ENCODE measurements around the gene R3HDM2.
"Not testable (repeated sequence)": the region's sequence is repeated elsewhere in the genome, so short reads cannot be mapped to it uniquely, and the experiment has no call there.

Gene R3HDM2

DNA sequence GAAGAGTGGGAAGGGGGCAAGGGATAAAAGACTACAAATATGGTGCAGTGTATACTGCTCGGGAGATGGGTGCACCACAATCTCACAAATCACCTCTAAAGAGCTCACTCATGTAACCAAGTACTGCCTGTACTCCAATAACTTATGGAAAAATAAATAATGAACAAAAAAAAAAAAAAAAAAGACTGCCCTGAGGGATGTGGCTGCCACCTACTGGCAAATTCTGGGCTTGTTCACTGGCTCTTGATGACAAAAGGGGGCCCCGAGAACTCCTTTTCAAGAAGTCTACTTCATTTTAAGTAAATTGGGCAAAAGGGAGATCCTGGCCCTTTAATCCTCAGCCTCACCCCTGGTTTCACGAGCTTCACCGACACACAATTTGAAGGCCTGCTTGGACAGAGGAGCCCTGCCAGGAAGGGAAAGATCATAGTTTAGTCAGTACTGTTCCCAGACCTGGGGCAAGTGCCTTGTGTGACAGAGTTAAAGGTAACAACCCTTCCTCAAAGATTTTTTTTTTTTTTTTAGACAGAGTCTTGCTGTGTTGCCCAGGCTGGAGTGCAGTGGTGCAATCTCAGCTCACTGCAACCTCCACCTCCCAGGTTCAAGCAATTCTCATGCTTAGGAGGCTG, 153.8 kb downstream of the R3HDM2 start:
- Histone ChIP-seq H3K27ac (ENCODE audit: low read depth, low read length) (no peak overlapping the region), H3K27me3 (ENCODE audit: control insufficient read depth in 1 of 2, insufficient read depth in 2 of 2, low read length in 2 of 2) (no peaks in the 10 kb centered on the region), H3K4me1 (ENCODE audit: control insufficient read depth in 1 of 2, insufficient read depth in 2 of 2, low read length in 2 of 2) (peaks cover 6 to 12% of the 10 kb centered on the region in 2 donors), H3K9ac (ENCODE audit: low read depth in 1 of 2, low read length in 2 of 2) (no peak overlapping the region), H3K36me3 (ENCODE audit: control insufficient read depth in 1 of 2, insufficient read depth in 2 of 2, low read length in 2 of 2) (peaks cover 12 to 47% of the 10 kb centered on the region in 2 donors), H3K4me3 (ENCODE audit: low read depth in 1 of 2, low read length in 2 of 2) (no peak overlapping the region), H3K9me3 (ENCODE audit: control insufficient read depth in 1 of 2, low read length in 2 of 2) (no peaks in the 10 kb centered on the region)

DNA sequence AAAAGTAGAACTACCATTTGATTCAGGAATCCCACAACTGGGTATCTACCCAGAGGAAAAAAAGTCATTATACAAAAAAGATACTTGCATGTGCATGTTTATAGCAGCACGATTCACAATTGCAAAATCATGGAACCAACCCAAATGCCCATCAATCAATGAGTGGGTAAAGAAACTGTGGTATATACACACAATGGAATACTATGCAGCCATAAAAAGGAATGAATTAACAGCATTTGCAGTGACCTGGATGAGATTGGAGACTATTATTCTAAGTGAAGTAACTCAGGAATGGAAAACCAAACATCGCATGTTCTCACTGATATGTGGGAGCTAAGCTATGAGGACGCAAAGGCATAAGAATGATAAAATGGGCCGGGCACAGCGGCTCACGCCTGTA, 154.6 kb downstream of the R3HDM2 start:
- peaks cover 12 to 46% of the 10 kb centered on the region in 2 donors for H3K36me3 ChIP-seq (ENCODE audit: control insufficient read depth in 1 of 2, insufficient read depth in 2 of 2, low read length in 2 of 2)

DNA sequence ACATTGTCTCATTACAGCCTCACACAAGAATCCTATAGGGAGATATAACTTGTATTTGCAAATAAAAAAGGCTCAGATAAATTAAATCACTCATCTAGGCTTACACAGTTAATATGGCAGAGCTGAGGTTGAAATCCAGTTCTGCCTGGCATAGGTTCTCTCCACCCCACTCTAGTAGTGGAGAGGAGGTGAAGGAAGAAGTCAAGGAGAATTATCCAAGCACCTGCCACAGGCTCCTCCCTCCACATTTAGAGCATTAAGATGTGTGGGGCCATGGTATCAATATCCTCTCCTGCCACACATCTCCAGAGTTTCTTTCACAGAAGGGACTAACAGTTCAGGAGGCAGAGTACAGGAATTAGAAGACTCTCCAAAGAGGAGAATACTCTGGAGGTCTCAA, 157.3 kb downstream of the R3HDM2 start:
- Histone ChIP-seq H3K27me3 (ENCODE audit: control insufficient read depth in 1 of 2, insufficient read depth in 2 of 2, low read length in 2 of 2) (no peaks in the 10 kb centered on the region), H3K27ac (ENCODE audit: low read depth, low read length) (no peak overlapping the region), H3K4me3 (ENCODE audit: low read depth in 1 of 2, low read length in 2 of 2) (no peak overlapping the region), H3K9me3 (ENCODE audit: control insufficient read depth in 1 of 2, low read length in 2 of 2) (no peaks in the 10 kb centered on the region), H3K36me3 (ENCODE audit: control insufficient read depth in 1 of 2, insufficient read depth in 2 of 2, low read length in 2 of 2) (peaks cover 21 to 56% of the 10 kb centered on the region in 2 donors), H3K4me1 (ENCODE audit: control insufficient read depth in 1 of 2, insufficient read depth in 2 of 2, low read length in 2 of 2) (no peaks in the 10 kb centered on the region), H3K9ac (ENCODE audit: low read depth in 1 of 2, low read length in 2 of 2) (no peak overlapping the region)

More for the DNA sequence above, 154.6 kb downstream of the R3HDM2 start:
- not testable (repeated sequence) for H3K9me3 ChIP-seq (ENCODE audit: control insufficient read depth in 1 of 2, low read length in 2 of 2); H3K27me3 ChIP-seq (ENCODE audit: control insufficient read depth in 1 of 2, insufficient read depth in 2 of 2, low read length in 2 of 2); H3K9ac ChIP-seq (ENCODE audit: low read depth in 1 of 2, low read length in 2 of 2); H3K27ac ChIP-seq (ENCODE audit: low read depth, low read length); H3K4me3 ChIP-seq (ENCODE audit: low read depth in 1 of 2, low read length in 2 of 2)
- H3K4me1 ChIP-seq (ENCODE audit: control insufficient read depth in 1 of 2, insufficient read depth in 2 of 2, low read length in 2 of 2): peaks cover 6 to 12% of the 10 kb centered on the region in 2 donors

DNA sequence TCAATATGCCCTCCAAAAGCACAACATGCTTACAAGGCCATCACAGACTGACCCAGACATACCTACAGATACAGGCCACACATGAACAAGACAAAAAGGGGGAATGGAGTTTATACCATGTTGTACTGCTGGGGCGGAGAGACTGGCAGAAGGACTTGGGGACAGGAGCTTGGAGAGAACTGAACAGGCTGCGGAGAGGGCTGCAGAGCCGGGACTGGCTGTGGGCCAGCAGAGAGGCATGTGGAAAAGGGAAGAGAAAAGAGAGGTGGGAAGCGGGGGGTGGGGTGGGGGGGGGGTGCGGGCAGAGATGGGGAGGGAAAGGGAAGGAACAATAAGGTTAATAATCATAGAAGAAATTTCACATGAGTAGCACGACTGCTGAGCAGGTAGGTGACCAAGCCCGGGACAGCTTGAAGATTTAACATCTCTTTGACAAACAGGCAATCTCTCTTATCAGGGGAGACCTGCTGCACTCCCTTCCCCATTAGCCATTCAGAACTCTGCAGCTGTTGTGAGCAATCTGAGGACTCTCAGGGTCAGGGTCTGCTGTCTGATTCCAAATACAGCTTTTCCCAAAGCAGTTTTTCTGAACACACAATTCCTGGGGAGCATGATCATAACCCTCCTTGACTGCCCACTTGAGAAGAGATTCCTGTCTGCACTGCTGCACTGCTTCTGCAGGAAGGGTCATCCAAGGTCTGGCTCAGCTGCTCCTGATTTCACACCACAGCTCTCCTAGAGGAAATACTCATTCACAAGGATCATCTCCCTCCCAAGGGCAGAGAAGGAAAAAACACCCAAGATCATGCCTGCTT, 158.3 kb downstream of the R3HDM2 start:
- no peaks in the 10 kb centered on the region for H3K9me3 ChIP-seq (ENCODE audit: control insufficient read depth in 1 of 2, low read length in 2 of 2)
- no peak overlapping the region for H3K27ac ChIP-seq (ENCODE audit: low read depth, low read length)
- no peaks in the 10 kb centered on the region for H3K27me3 ChIP-seq (ENCODE audit: control insufficient read depth in 1 of 2, insufficient read depth in 2 of 2, low read length in 2 of 2)
- H3K4me1 ChIP-seq (ENCODE audit: control insufficient read depth in 1 of 2, insufficient read depth in 2 of 2, low read length in 2 of 2): no peaks in the 10 kb centered on the region
- H3K36me3 ChIP-seq (ENCODE audit: control insufficient read depth in 1 of 2, insufficient read depth in 2 of 2, low read length in 2 of 2): peaks cover 19 to 57% of the 10 kb centered on the region in 2 donors
- no peak overlapping the region for H3K9ac ChIP-seq (ENCODE audit: low read depth in 1 of 2, low read length in 2 of 2)
- H3K4me3 ChIP-seq (ENCODE audit: low read depth in 1 of 2, low read length in 2 of 2): no peak overlapping the region

DNA sequence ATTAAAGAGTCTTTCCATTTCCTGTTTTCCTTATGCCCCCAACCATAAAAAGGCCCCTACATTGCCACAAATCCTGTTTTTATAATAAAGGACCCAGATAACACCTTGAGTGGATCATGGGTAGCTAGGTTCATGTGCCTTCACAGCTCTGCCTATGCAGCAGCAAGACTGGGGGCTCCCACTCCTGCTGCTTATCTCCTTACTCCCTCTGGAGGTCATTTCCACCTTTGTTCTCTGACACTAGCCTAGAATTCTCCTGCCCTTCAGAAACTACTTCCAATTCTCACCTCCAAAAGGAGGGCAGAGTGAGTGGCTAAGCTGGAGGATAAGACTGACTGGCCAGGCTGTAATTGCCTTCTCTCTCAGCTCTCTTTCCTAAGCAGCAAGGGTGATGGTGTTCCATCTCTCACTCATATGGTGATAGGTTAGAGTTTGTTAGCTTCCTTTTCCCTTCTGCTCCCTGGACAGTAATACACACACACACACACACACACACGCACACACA, 159.8 kb downstream of the R3HDM2 start:
- H3K27ac ChIP-seq (ENCODE audit: low read depth, low read length): no peak overlapping the region
- no peaks in the 10 kb centered on the region for H3K27me3 ChIP-seq (ENCODE audit: control insufficient read depth in 1 of 2, insufficient read depth in 2 of 2, low read length in 2 of 2)
- H3K4me1 ChIP-seq (ENCODE audit: control insufficient read depth in 1 of 2, insufficient read depth in 2 of 2, low read length in 2 of 2): no peaks in the 10 kb centered on the region
- H3K9me3 ChIP-seq (ENCODE audit: control insufficient read depth in 1 of 2, low read length in 2 of 2): no peaks in the 10 kb centered on the region
- no peak overlapping the region for H3K4me3 ChIP-seq (ENCODE audit: low read depth in 1 of 2, low read length in 2 of 2)
- H3K36me3 ChIP-seq (ENCODE audit: control insufficient read depth in 1 of 2, insufficient read depth in 2 of 2, low read length in 2 of 2): peaks cover 25 to 67% of the 10 kb centered on the region in 2 donors
- no peak overlapping the region for H3K9ac ChIP-seq (ENCODE audit: low read depth in 1 of 2, low read length in 2 of 2)

DNA sequence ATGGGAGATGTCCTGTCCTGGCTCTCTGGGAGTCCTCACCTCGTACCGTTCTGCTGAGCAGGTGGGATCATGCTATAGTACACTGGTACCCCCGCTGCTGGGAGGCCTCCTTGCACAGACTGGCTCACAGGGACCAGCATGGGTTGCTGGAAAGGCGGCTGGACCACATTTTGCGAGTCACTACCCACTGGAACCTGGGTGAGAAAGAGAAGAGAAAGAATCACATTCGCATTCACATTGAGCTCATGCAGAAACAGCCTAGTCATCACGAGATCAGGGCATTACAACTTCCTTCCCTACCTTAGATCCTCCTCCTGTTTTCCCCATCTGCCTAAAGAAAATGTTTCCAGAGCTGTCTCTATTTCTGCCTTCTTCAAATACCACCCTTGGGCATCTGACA, 162.6 kb downstream of the R3HDM2 start:
- Histone ChIP-seq H3K9me3 (ENCODE audit: control insufficient read depth in 1 of 2, low read length in 2 of 2) (no peaks in the 10 kb centered on the region), H3K27ac (ENCODE audit: low read depth, low read length) (no peak overlapping the region), H3K27me3 (ENCODE audit: control insufficient read depth in 1 of 2, insufficient read depth in 2 of 2, low read length in 2 of 2) (no peaks in the 10 kb centered on the region), H3K4me1 (ENCODE audit: control insufficient read depth in 1 of 2, insufficient read depth in 2 of 2, low read length in 2 of 2) (no peaks in the 10 kb centered on the region), H3K36me3 (ENCODE audit: control insufficient read depth in 1 of 2, insufficient read depth in 2 of 2, low read length in 2 of 2) (peaks cover 25 to 61% of the 10 kb centered on the region in 2 donors), H3K9ac (ENCODE audit: low read depth in 1 of 2, low read length in 2 of 2) (no peak overlapping the region), H3K4me3 (ENCODE audit: low read depth in 1 of 2, low read length in 2 of 2) (no peak overlapping the region)

DNA sequence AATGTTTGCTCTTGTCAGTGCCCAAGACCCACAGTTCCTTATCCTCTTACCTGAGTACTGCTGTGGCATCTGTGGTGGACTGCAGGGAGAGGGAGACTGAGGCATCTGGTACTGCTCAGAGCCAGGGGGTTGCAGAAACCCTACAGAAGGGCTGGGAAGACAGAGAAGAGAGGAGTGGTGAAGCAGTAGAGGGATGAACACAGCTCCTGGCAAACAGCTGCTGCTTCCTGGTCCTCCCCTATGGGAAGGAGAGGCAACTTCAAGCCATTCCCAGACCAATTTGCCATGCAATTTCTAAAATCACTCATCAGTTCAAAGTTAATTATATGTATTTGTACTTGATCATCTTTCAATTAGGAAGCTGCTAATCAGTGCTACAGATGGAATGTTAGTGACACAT, 164.2 kb downstream of the R3HDM2 start:
- Histone ChIP-seq H3K36me3 (ENCODE audit: control insufficient read depth in 1 of 2, insufficient read depth in 2 of 2, low read length in 2 of 2) (peaks cover 25 to 58% of the 10 kb centered on the region in 2 donors), H3K27ac (ENCODE audit: low read depth, low read length) (no peak overlapping the region)

DNA sequence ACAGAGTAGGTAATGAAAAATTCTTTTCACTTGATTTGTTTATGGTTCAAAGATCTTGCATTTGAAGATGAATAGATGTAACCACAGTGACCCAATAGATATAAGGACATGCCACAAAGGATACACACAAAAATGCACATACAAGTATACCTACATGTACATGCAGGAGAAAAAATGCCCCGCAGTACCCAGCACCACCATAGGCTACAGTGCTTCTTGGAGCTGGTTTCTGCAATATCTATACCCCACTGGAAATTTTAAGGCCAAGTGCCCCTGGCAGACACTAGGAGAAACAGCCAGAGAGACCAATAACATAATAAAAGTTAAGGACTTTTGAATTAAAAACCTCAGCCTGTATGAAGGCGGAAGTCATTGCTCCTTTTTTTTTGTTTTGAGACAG, 167.7 kb downstream of the R3HDM2 start:
- no peak overlapping the region for H3K4me3 ChIP-seq (ENCODE audit: low read depth in 1 of 2, low read length in 2 of 2)
- no peaks in the 10 kb centered on the region for H3K27me3 ChIP-seq (ENCODE audit: control insufficient read depth in 1 of 2, insufficient read depth in 2 of 2, low read length in 2 of 2)
- H3K4me1 ChIP-seq (ENCODE audit: control insufficient read depth in 1 of 2, insufficient read depth in 2 of 2, low read length in 2 of 2): no peaks in the 10 kb centered on the region
- peaks cover 31 to 61% of the 10 kb centered on the region in 2 donors for H3K36me3 ChIP-seq (ENCODE audit: control insufficient read depth in 1 of 2, insufficient read depth in 2 of 2, low read length in 2 of 2)
- no peak overlapping the region for H3K9ac ChIP-seq (ENCODE audit: low read depth in 1 of 2, low read length in 2 of 2)
- H3K27ac ChIP-seq (ENCODE audit: low read depth, low read length): no peak overlapping the region
- no peaks in the 10 kb centered on the region for H3K9me3 ChIP-seq (ENCODE audit: control insufficient read depth in 1 of 2, low read length in 2 of 2)

More for the DNA sequence above, 164.2 kb downstream of the R3HDM2 start:
- Histone ChIP-seq H3K4me3 (ENCODE audit: low read depth in 1 of 2, low read length in 2 of 2) (no peak overlapping the region), H3K4me1 (ENCODE audit: control insufficient read depth in 1 of 2, insufficient read depth in 2 of 2, low read length in 2 of 2) (no peaks in the 10 kb centered on the region), H3K9me3 (ENCODE audit: control insufficient read depth in 1 of 2, low read length in 2 of 2) (no peaks in the 10 kb centered on the region), H3K9ac (ENCODE audit: low read depth in 1 of 2, low read length in 2 of 2) (no peak overlapping the region), H3K27me3 (ENCODE audit: control insufficient read depth in 1 of 2, insufficient read depth in 2 of 2, low read length in 2 of 2) (no peaks in the 10 kb centered on the region)

DNA sequence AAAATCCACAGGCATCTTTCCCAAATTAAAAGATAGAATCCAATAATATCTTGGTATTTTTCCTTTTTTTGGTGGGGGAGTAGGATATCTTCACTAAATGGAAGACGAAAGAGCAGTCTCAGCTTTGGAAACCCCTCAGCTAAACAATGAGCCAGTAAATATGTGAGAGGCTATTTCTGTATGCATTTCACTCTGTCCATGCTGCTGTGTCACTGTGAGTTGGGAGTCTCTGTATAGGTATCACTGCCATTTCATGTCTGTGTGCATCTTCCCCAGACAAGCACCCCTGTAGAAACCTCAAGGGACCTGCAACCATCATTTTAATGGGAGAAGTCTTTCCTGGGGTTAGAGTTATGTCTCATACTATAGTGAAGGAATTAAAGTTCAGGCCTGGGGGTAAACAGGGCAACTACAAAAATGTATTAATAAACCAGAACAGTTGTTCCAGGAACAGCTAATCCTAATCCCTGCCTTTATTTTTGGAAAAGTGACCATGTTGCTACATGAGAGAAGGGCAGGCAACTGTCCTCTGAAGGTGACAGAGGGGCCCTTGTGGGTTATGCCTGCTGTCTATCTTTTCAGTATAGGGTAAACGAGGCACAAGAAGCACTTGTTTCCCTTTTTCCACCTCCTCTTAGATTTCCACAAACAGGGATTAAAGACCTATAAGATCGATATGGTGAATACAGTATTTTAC, 168.6 kb downstream of the R3HDM2 start:
- no peaks in the 10 kb centered on the region for H3K4me1 ChIP-seq (ENCODE audit: control insufficient read depth in 1 of 2, insufficient read depth in 2 of 2, low read length in 2 of 2)

DNA sequence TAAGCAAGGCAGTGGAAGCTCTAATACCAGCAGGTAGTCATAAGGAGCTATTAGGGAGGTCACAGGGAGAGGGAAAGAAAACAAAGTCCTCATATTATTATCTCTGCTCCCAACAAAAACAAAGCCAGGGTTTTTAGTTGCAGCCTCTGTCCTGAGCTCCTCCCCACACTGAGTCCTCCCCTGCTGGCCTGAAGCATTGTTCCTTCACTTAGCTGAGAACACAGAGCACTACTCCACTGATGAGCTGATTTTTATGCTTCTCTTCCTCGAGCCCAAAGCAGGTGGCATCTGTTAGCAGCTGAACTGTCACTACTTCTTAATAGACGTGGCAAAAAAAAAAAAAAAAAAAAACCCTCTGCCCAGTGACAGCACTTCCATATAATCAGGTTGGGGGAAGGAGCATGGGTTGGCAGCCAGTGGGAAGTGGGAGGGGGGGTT, 169.4 kb downstream of the R3HDM2 start:
- Histone ChIP-seq H3K9ac (ENCODE audit: low read depth in 1 of 2, low read length in 2 of 2) (no peak overlapping the region), H3K27me3 (ENCODE audit: control insufficient read depth in 1 of 2, insufficient read depth in 2 of 2, low read length in 2 of 2) (no peaks in the 10 kb centered on the region), H3K36me3 (ENCODE audit: control insufficient read depth in 1 of 2, insufficient read depth in 2 of 2, low read length in 2 of 2) (peaks cover 30 to 57% of the 10 kb centered on the region in 2 donors), H3K9me3 (ENCODE audit: control insufficient read depth in 1 of 2, low read length in 2 of 2) (no peaks in the 10 kb centered on the region), H3K4me3 (ENCODE audit: low read depth in 1 of 2, low read length in 2 of 2) (no peak overlapping the region), H3K27ac (ENCODE audit: low read depth, low read length) (no peak overlapping the region), H3K4me1 (ENCODE audit: control insufficient read depth in 1 of 2, insufficient read depth in 2 of 2, low read length in 2 of 2) (no peaks in the 10 kb centered on the region)

More for the DNA sequence above, 168.6 kb downstream of the R3HDM2 start:
- no peak overlapping the region for H3K27ac ChIP-seq (ENCODE audit: low read depth, low read length)
- H3K9me3 ChIP-seq (ENCODE audit: control insufficient read depth in 1 of 2, low read length in 2 of 2): no peaks in the 10 kb centered on the region
- no peak overlapping the region for H3K9ac ChIP-seq (ENCODE audit: low read depth in 1 of 2, low read length in 2 of 2)
- no peaks in the 10 kb centered on the region for H3K27me3 ChIP-seq (ENCODE audit: control insufficient read depth in 1 of 2, insufficient read depth in 2 of 2, low read length in 2 of 2)
- peaks cover 34 to 58% of the 10 kb centered on the region in 2 donors for H3K36me3 ChIP-seq (ENCODE audit: control insufficient read depth in 1 of 2, insufficient read depth in 2 of 2, low read length in 2 of 2)
- no peak overlapping the region for H3K4me3 ChIP-seq (ENCODE audit: low read depth in 1 of 2, low read length in 2 of 2)
